AG20443 (cell line): ENCODE results near the gene GNG7.

Experiments used
- DNase-seq: peaks from one replicate; pipeline ENCODE4 v3.0.0; 2012; ENCODE audit warnings: low spot score, mixed read lengths

GNG7 gene

DNA sequence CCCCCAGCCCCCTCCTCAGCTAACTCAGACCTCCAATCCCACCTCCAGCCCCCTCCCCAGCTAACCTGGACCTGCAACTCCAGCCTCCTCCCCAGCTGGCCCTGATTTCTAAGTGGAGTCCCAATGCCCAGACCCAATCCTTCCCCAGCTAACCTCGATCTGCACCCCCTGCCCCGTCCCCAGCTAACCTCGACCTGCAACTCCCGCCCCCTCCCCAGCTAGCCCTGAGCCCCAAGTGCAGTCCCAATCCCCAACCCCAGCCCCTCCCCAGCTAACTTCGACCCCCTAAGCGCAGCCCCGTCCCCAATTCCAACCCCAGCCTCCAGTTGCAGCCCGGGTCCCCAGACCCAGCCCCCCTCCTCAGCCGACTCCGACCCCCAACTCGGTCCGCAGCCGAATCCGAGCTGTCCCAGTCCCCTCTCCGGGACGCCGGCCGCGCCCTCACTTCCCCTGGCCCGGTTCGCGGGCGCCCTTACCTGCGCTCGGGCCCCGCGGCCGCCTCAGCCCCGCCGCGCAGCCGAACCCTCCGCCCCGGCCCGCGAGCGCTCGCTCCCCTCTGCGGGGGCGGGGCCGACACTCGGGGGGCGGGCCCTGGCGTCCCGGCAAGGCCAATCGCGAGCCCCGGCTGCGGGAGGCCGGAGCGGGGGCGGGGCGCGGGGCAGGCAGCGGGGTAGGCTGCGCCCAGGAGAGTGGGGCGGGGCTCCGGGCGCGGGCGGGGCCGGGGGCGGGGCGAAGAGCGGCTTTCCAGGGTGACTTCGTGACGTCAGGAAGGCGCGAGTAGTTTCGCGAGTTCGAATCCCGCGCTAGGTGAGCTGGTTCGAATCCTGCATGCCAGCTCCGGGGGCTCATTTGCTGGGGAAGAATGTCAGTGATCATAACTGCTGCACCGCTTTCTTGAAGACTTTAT is at the start of gene GNG7:
Gene GNG7, minus strand, starts transcription at position 525 of the 907 bp plus-strand sequence. CDS start 182,006 bp downstream, outside the sequence.
- peak; percentile 99 for DNase-seq

DNA sequence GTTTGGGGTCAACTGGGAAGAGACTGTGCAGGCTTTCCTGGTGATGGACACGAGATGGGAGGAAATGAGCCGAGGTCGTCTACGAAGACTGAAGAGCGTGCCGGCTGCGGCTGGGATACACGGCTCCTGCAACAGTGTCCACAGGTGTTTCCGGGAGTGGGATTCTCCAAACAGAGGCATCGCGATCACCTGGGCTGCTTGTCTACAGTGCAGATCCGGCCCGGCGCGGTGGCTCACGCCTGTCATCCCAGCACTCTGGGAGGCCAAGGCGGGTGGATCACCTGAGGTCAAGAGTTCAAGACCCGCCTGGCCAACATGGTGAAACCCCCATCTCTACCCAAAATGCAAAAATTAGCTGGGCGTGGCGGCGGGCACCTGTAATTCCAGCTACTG is 48.9 kb upstream of the GNG7 start:
- DNase-seq, result no peak

DNA sequence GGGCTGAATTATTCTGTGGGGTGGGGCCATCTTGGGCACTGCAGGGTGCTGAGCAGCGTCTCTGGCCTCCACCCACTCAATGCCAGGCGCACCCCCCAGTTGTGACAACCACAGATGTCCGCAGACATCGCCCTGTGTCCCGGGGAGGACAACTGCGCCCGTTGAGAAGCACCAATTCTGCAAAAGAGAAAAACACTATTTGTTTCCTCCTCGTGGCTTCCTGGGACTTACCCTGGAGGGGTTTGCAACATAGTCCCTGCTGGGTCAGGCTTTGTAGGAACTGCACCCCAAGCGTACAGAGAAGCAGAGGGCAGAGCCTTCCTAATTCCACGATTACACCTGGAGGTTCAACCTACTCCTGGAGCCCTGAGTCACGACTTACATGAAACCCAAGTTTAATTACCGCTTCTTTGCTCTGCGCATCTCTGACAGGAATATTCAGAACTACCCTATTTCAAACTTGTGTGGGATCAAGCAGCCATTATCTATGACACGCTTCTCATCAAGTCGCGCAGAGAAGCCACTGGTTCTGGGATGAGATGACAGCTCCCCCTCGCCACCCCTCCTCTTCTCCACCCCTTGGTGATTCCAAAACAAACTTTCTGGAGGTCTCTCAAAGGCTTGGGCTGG is 48.4 kb upstream of the GNG7 start:
- DNase-seq, result no peak

DNA sequence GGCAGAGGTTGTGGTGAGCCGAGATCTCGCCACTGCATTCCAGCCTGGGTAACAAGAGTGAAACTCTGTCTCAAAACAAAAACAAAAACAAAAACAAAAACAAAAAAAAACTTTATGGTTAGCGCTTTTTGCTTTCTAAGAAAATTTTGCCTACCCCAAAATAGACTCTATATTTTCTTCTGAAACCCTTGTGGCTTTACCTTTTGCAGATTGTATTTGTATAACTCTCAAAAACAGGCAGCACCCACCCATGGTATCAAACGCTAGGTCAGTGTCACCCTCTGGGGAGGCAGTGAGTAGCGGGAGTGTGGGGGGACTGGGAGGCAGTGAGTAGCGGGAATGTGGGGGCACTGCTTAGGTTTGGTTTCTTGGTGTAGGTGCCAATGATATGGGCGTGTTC is 44.9 kb upstream of the GNG7 start:
- no peak for DNase-seq

DNA sequence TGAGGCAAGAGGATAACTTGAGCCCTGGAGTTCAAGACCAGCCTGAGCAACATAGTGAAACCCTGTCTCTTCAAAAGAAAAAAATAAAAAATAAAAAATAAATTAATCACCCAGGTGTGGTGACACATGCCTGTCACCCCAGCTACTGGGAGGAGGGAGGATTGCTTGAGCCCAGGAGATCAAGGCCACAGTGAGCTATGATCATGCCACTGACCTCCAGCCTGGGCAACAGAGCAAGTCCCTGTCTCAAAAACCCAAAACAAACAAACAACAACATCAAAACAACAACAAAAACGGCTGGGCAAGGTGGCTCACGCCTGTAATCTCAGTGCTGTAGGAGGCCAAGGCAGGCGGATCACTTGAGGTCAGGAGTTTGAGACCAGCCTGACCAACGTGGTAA is 41.6 kb upstream of the GNG7 start:
- no peak for DNase-seq

DNA sequence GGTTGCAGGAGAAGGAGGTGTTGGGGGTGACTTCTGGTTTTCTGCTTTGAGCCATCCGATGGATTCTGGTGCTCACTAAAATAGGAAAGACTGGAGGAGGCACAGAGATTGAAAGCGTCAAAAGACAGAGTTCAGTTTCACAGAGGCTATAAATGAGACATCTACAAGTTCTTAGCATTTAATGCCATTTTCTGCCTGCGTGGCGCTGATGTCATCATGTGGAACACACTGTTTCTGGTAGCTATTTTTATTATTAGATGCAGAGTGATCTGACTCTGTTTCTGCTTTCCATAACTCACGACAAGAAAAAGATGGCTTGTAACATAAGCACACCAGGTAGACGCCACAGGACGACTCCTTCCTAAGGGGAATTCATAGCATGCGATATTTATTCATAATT is 40.6 kb upstream of the GNG7 start:
- no peak for DNase-seq

DNA sequence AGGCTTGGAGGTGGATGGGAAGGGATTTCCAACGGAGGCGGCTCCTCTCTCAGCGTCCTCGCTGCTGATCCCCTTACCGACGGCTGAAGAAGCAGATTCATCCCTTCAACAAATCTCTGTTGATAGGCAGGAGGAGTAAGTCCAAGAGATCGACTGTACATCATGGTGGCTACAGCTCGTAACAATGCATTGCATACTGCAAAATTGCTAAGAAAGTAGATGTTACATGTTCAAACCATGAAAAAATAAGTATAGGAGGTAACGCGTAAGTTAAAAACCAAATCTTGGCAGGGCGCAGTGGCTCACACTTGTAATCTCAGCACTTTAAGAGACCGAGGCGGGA is 37.8 kb upstream of the GNG7 start:
- no peak for DNase-seq

DNA sequence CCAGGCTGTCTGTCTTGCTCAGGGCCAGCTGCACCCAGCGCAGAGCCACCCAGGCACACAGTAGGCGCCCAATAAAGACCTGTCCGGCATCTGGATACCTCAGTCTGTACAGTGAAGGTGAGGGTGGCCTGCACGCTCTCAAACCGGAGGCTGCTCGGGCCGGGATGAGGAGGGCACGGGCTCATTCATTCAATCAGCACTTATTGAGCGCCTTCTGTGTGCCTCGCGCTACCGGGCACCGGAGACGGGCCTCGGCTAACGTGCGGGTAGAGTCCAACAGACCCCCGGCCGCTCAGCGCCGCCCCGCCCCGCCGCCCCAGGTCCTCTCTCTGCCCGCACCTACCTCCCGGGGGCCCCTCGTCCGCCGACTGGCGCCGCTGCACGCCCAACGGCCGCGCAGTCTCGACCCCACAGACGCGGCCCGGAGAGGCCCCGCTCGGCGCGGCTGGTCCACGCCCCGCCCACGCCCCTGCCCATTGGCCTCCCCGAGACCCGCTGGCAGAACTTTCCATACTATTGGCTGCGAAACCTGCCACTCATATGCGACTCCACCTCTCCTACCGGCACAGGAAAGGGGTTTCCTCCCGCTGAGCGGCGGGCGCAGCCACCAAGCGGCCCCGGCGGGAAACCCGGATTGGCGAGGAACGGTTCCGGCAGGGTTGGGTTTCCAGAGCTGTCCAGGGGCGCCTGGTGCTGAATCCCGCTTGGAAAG is 37.3 kb upstream of the GNG7 start, which contains the start of gene SLC39A3:
Gene SLC39A3, minus strand, starts transcription at position 416 of the 712 bp plus-strand sequence. CDS start 2,760 bp downstream, outside the sequence.
- DNase-seq, result peak; percentile 100

DNA sequence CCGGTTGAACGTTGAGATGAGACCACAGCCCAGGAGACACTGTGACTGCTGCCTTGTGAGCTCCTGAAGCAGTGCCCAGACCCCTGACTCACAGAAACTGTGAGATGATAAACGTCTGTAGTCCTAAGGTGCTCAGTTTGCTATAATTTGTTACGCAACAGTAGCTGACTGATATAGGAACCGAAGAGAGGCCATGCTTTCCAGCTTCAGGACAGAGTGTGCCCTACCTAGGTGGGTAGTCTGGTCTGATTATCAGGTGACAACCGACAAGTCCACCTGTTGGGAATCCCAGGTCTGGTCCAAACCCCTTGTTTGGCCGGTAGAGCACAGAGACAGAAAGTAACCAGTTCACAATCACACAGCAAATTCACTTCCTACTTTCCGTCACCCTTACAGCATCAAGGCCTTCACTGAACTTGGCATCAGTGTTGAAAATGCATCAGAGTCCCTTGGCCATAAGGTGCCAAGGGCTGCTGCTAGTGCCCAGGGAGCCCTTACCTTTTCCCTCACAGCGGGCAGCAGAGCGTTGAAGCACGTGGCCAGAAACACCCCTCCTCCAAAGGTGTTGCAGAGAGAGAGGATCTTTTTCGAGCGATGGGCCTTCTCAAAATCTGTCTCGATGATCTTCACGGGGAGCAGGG is 34.2 kb upstream of the GNG7 start:
- no peak for DNase-seq

DNA sequence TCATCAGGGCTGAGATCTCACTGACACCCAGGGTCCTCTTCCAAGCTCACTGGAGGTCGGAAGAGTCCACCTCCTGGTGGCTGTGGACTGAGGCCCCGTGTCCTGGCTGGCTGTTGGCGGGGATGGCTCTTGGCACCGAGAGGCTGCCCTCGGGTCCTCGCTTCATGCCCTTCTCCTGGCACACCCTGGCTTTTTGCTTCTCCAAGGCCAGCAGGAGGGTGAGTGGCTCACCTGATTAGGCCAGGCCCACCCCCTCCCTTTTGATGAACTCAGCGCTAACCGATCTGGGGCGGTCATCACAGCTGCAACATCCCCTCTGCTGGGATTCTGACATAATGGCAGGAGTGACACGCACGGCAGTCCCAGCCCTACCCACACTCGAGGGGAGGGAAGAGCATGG is 32.9 kb upstream of the GNG7 start:
- no peak for DNase-seq

DNA sequence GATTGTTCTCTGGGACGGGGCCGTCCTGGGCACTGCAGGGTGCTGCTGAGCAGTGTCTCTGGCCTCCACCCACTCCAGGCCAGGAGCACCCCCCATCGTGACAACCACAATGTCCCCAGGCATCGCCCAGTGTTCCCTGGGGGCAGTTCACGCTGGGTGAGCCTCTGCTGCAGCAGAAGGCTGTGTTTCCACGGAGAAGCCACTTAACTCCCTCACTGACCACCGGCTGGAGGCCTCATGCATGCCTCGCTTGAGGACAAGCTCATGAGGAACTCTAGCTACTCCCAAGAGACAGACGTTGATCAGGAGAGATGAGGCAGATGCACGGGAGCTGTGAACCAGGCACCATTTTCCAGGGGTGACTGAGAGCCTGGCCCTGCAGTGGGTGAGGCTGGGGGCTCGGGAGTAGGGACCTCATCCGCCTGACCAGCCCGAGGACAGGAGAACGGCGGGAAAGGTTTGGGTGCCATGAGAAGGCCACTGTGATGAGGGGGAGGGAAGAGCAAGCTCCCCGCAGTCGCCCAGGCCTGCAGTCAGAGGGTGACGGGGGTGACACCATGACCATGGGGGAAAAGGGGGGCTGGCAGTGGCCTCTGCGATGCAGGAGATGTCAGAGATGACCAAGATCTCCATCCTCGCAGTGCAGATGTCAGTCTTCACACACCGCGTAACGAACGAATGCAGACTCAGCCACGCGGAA is 32.2 kb upstream of the GNG7 start:
- no peak for DNase-seq

DNA sequence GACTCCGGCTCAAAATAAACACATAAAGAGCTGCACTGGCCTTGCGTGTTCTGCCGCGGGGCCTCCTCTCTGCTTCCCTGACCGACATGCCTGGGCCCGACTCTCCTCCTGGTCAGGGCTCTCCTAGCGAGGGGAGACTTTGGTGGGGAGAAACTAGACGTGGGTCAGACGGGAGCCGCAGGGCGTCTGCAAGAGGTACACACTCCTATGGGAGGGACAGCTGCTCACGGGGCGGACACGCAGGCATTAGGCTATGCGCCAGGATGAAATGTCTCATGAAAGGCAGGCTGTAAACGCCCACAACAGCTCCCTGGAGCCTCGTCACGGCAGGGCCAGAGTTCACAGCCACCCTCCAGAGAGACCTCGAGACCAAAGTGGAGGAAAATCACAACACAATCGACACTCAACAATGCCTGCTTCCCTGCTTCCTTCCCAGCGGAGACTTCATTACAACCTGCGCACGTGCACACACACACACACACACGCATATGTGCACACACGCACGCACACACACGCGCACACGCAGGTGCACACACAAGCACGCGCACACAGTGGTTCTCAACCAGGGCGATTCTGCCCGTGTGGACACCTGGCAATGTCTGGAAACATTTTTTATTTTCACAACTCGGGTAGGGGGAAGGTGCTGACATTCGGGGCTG is 31.6 kb upstream of the GNG7 start:
- no peak for DNase-seq

DNA sequence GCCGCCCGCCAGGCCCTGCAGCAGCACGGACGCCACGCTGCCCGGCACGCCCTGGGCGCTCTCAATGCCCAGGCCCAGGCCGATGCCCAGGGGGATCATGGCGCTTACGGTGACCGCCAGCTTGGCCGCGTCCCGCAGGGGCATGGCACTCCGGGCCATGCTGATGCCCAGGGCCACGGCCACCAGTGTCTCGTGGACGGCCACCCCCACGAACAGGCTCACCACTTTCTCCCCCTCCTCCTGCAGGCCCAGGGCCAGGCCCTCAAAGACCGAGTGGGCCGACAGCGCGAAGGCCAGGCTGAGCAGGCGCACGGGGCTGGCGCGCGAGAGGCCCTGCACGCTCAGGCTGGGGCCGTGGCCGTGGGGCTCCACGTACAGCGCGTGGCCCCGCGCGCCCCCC is 30.4 kb upstream of the GNG7 start:
- no peak for DNase-seq

DNA sequence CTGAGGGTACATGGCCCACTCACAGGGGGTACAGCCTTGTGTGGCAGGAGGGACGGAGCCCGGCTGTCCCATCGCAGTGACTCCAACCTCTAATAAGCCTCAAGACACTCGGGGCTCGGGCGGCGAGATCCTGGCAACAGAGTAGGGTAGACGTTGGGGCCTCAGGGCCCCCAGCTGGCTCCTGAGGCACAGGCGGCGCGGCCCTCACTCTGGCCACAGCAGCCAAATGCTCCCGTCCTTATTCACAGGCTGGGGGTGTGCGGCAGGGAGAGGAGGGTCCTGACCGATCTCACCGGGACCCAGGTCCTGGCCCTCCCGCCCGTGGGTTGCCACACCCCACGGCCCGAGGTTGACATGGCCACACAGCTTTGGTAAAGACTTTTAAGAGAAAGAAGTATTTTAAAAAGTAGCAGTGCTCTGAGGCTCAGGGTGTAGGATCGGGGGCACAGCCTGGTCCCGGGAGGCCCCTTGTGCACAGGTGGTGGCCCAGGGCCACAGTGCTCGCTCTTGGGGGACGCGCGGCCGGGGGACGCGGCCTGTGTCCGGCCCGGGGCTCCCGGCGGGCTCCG is 29.7 kb upstream of the GNG7 start:
- DNase-seq, result no peak

DNA sequence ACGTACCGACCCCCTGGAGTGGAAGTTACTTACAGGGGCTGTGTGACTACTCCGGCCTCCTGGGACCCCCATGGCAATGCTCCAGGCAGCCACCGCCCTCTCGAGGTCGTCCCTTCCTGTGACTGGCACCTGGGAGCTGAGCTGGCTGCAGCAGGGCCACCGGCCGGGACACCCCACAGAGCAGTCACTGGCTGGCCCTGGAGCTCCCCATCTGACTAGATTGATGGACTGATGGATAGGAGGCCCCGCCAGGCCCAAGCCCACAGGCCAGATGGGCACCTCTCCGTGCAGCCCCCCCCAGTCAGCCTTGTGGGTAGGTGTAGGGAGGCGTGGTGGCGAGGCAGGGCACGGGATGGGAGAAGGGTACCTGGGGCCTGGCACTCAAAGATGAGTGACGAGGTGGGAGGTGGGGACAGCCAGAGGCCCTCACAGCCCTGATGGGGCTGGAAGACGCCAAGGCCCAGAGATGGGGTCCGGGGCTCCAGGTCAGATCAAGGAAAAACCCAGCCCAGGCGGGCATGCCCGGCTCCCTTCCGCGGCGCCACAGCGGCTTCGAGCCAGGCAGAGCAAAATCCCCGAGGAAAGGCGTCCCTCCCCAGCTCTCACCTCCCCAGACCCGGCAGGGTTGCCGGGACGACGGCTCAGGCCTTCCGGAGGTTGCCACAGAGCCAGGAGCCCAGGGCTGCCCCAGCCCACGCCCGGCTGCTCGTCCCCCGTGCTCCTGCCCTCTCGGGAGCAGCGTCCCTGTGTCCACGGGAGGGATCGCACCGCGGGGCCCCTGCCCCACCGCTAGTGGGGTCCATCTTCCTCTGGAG is 28.9 kb upstream of the GNG7 start:
- no peak for DNase-seq

DNA sequence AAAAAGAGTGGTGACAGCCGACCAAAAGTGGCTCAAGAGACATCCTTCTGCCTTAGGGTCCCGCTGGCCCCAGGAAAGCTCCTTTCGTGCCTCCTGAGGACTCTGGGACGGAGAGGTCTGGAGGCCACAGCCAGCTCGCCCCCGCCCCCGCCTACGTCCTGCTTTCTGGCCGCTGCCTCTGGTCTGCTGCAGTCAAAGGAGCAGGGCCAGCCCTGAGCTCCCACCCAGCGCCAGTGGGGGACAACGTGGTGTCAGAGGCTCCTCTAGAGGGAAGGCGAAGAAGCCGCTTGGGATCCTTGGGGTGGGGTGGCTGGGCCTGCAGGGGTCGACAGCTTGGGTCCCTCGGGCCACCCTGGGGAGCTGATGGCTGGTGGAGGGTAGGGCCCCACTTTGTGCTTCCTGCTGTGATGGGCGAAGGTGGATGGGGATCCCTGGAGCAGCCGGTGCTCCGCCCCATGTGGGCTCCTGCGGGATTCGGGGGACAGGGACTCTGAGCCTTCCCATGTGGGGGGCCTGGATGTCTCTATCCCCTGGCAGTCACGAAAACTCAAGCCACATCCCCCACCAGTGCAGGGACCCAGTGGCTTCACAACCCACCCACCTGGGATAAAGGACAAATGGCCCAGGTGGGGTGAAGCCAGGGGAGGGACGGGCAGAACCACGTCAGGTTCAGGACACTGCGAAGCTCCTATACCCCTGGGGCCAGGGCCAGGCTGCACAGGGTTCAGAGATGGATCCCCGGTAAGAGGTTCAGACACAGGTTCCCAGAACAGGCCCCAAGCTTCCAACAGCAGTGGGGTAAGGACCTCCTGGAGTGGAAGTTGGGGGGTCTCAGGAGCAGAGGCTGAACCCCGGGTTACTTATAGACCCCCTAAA is 27.7 kb upstream of the GNG7 start:
- no peak for DNase-seq

DNA sequence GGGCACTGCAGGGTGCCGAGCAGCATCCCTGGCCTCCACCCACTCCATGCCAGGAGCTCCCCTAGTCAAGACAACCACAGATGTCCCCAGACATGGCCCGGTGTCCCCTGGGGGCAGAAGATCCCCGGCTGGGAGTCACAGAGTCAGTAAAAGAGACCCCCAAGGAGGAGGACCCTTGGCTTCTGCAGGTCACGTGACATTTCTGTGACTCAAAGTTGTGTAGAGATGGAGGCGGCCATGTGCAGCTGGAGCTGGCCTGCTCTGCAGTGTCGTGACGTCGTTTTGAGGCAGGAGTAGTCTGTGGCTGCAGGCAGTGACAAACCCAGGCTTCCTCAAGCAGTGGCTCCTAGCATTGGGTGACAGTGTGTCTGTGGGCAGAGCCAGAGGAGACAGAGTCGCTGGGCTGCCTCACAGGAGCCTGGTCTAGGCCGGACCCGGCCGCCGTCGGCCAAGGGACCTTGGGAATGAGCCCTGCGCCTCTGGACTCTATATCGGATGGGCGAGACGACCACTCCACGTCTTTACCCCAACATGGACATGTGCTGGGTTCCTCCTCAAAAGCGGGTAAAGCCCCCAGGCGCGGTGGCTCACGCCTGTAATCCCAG is 26.4 kb upstream of the GNG7 start:
- DNase-seq, result no peak

DNA sequence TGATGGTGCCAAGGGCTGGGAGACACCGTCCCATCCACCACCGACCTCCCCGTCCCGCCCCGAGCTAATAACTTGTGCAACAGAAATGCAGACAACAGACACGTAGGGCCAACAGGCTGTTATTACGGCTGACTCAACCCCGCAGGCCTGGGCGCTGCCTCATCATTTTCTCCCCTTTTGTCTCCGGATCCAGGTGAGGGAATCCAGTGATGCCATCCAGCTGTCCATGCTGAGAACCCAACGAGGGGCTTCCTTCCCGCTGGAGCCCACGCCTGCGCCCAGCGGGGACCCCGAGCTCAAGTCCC is 25.1 kb upstream of the GNG7 start:
- DNase-seq, result peak; percentile 42
